NCI-H146 treated with DMSO at 0.1 percent for 48 hours (cell line): Measurements from ENCODE around the gene MRNIP.

Experiments
- DNase-seq: peaks from one replicate; lab custom pipeline; 2025; ENCODE audit not compliant: unreplicated experiment; lab: John Stamatoyannopoulos, UW

Gene MRNIP

DNA sequence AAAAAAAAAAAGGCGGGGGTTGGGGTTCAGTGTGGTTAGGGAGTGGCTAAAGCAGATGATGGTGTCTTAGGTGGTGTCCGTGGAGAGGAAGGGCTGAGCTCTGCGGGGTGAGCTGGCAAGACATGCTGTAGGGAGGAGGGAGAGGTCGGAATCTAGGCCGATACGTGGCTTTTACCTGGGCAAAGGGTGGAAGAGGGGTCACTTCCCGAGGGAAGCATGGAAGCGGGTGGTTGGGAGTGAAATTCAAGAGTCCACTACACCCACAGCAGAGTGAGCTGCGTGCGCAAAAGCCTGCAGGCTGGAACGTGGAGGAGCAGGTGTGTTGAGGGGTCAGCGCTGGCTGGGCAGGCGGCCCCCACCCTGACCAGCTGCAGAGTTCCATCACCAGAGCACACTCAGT lies 31.3 kb upstream of the MRNIP start:
- DNase-seq, result no peak

DNA sequence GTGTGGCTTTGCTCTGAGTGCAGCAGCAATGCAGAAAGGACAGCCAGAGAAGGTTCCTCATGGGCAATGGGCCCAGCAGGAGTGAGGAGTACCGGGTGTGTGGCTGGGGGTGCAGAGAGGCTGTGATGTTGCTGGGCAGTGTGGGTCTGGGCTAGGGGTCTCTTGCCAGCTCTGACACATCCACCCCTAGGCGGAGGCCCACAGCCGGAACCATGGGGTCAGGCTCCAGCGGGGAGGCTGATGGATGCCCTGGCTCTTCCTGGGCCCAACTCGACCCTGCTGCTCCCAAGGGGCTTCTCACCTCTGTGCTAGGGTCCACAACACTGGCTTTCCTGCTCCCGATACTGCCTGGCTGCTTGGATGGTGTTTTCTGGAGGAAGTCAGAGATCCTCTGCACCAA lies 29.2 kb upstream of the MRNIP start:
- DNase-seq, result no peak

DNA sequence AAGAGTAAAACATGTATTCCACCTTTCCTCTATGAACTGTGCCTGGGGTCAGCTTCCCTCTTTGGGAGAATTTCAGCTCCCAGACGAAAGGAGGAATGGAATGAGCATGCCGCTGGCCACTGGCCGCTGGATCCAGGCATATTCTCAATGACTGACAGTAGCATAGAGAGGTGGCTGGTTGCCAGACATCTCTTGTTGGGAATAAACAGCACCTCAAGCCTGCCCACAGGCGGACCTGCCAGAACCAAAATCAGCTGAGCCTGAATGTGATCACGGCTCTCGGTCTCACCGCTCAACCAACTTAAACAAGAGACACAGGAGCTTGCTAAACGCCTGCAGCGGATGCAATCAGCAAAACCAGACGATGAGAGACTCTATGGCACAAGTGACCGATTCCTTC lies 28.5 kb upstream of the MRNIP start:
- DNase-seq, result no peak

- DNase-seq, result no peak
These were observed 27.7 kb upstream of the MRNIP start for GRCh38 chr5:179886190-179886911.

- no peak for DNase-seq
These were observed 27.0 kb upstream of the MRNIP start for GRCh38 chr5:179885491-179886090.

- DNase-seq, result no peak
These were observed 24.5 kb upstream of the MRNIP start for GRCh38 chr5:179883163-179883562.

GRCh38 chr5:179882338-179882737 lies 23.7 kb upstream of the MRNIP start:
- no peak for DNase-seq

- no peak for DNase-seq
These were observed 22.4 kb upstream of the MRNIP start for GRCh38 chr5:179880848-179881590.

GRCh38 chr5:179880066-179880650 lies 21.5 kb upstream of the MRNIP start:
- DNase-seq, result no peak

GRCh38 chr5:179879690-179880010 lies 21.0 kb upstream of the MRNIP start:
- DNase-seq, result no peak

- DNase-seq, result no peak
These were observed 20.5 kb upstream of the MRNIP start for GRCh38 chr5:179879003-179879689.

- DNase-seq, result no peak
These were observed 19.8 kb upstream of the MRNIP start for GRCh38 chr5:179878222-179879002.

GRCh38 chr5:179876610-179876952 lies 18.0 kb upstream of the MRNIP start:
- no peak for DNase-seq

GRCh38 chr5:179875741-179876609 lies 17.4 kb upstream of the MRNIP start:
- DNase-seq, result no peak

GRCh38 chr5:179874536-179875292 lies 16.1 kb upstream of the MRNIP start:
- no peak for DNase-seq

GRCh38 chr5:179874136-179874535 lies 15.5 kb upstream of the MRNIP start:
- no peak for DNase-seq

DNA sequence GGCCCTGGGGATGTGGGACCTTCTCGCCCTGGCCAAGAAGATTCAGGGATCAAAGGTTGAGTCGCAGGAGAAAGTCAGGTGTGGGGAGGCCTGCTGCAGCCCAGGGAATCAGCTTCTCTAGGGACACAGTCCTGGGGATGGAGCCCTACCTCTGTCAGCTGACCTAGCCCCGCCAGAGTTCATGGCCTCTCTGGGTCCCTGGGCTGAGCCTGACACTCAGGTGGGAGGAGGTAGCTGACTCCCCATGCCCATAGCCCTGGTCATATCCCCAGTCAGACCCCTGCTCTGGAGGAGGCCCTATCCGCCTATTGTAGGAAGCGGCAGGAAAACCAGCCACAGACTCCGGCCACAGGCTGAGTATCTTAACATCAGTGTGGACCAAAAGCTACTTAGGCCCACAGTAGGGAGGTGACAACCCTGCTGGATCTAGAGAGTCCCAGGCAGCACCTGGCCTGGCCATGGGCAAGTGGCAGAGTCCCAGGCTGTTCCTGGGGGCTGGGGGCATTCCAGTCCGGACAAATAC lies 15.0 kb upstream of the MRNIP start:
- no peak for DNase-seq

- DNase-seq, result no peak
These were observed 14.4 kb upstream of the MRNIP start for GRCh38 chr5:179872828-179873575.
